CD4-positive, alpha-beta T cell treated with Interleukin-10 for 1 hour (primary cell): Measurements from ENCODE around the gene TP53BP2.
"Not testable (repeated sequence)": the region's sequence is repeated elsewhere in the genome, so short reads cannot be mapped to it uniquely, and the experiment has no call there.

ENCODE experiments used
- DNase-seq: peaks from one replicate; pipeline ENCODE4 v3.0.0-alpha.2; 2020

Gene TP53BP2

GRCh38 chr1:223849352-223850254 lies 3.9 kb upstream of the TP53BP2 start:
- DNase-seq = no peak

DNA sequence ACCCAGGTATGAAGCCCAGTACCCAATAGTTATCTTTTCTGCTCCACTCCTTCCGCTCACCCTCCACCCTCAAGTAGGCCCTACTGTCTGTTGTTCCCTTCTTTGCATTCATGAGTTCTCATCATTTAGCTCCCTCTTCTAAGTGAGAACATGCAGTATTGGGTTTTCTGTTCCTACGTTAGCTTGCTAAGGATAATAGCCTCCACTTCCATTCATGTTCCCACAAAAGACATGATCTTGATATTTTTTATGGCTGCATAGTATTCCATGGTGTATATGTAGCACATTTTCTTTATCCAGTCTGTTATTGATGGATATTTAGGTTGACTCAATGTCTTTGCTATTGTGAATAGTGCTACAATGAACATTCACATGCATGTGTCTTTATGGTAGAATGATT lies 2.8 kb upstream of the TP53BP2 start:
- DNase-seq = no peak

GRCh38 chr1:223847781-223848345 lies 2.1 kb upstream of the TP53BP2 start:
- DNase-seq = no peak

DNA sequence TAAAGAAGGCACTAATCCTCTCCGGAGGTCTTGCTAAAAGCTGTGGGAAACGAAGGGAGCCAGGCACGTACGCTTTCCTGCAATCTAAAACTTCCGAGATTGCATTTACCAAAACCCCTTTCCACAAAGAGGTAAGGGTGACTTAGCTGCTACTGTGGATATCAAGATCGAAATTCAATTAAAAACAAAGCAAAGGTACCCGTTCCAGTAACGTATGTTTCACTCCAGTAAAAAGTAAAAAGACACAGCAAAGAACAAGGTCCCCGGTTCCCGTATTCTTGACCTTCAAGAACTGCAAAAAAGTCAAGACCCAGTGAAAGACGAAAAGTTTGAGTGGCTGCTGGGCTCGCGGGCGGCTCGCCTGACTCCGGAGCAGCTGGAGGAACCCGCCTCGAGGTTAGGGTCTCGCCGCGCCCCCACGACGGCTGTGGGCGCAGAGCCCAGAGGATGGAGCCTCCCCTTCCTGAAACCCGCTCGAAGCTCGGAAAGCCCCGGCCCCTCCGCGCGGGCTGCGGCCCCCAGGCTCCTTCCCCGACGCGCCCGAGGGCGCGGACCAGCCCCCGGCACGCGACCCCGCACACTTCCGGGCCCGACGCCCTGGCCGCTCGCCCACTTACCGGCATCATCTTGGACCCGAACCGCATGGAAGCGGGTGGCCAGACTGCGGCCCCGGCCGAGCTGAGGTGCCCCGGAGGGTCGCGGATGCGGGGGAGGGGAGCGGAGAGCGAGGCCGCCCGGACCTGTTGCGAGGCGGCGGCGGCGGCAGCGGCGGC lies 524 bp downstream of the TP53BP2 start:
- peak; percentile 79 for DNase-seq

DNA sequence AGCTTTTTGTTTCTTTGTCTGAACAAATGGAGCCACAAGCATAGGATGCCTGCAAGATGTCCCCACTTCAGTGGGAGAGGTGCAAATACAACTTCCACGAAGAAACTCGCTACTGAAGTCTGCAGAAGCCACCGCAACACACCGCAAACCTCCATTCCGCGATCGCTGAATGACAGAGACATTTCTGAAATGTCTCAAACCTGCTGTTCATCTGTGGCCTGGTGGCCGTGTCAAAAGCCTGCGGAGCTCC lies 1.0 kb downstream of the TP53BP2 start:
- DNase-seq = peak; percentile 49

DNA sequence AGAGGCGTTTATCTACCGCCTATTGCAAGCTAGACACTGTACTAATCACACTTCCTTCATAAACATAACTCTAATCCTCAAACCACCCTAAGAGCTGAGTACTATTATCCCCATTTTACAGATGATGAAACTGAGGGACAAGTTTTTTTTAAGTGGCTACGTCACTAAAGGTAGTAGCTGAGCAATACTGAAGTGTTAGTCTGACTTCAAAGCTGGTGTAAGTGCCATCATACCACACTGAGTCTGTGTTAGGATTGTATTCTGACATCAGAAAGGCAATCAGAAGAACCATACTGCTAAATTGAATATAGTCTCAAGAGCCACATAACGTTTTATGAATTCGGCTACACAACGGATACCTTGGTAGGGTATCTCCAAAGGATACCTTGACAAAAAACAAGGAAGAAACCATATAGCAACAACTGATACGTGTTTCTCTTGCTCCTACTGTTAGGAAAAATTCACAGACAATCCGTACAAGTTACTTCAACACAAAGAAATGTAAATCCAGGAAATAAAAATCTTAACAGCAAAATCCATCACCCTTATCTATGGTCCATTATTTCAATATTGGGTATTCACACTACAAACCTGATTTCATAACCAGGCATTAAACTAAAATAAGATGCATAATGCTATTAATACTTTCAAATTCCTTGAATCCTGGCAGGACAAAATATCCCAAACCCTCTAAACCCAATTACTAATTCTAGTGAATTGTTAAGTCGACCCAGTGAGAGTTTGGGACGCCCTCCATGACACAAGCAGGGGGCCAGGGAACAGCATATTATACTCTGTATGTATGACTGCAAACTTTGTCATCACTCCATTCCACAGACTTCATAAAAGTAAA lies 1.6 kb downstream of the TP53BP2 start:
- peak; percentile 43 for DNase-seq

- DNase-seq = peak; percentile 22
Measured at GRCh38 chr1:223842784-223843183, 3.0 kb downstream of the TP53BP2 start.

DNA sequence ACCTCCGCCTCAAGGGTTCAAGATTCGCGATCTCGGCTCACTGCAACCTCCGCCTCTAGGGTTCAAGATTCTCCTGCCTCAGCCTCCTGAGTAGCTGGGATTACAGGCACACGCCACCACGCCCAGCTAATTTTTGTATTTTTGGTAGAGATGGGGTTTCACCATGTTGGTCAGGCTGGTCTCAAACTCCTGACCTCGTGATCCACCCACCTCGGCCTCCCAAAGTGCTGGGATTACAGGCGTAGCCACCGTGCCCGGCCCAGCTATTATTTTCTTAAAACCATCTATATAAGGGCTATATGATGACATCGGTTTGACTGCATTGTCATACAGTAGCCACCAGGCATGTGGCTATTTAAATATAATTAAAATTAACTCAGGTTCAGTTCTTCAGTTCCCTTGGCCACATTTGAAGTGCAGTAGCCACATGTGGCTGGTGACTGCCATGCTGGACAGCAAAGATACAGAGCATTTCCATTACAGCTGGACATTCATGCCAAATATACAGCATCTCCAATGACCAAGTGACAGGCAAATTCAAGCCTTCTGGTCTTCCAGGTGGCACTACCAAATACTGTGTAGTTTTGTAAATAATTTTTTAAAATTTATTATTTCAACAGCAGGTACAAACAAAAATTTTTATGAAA lies 3.6 kb downstream of the TP53BP2 start:
- DNase-seq = not testable (repeated sequence)

GRCh38 chr1:223840254-223840653 lies 5.5 kb downstream of the TP53BP2 start:
- no peak for DNase-seq

- no peak for DNase-seq
Measured at GRCh38 chr1:223838125-223838854, 7.5 kb downstream of the TP53BP2 start.

DNA sequence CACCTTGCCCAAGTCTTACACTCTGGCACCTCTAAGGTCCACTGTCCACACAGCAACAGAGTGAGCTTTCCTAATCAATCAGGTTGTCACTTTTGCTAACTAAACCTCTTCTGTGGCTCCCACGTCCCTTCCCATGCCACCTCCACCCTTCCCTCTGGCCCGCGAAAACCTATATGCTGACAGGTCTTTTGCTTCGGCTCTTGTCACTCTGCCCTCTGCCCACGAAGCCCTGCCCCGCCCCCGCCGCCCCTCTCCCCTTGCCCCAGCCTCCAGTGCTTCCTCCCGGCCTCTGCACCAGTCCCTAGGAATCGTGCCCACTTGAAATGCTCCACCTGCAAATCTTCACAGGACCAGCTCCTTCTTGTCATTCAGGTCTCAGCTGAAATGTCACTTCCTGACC lies 8.1 kb downstream of the TP53BP2 start:
- no peak for DNase-seq

- DNase-seq = no peak
Measured at GRCh38 chr1:223837206-223837605, 8.5 kb downstream of the TP53BP2 start.

DNA sequence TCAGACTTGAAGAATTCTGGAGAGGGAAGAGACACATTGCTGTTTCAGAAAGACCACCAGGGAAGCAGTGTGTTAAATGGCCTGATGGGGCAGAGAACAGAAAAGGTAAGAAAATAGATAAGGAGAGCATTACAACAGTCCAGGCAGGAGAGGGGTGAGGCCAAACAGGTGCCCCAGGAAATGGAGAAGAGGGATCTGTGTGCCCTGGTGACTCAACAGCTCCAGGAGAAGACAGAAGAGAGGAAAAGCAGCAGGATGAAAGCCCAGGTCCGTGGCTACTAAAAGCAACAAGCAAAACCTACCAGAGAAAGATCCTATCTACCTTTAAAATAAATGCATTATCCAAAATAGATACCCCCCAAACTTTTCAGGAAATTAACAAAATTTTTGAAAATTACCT lies 9.2 kb downstream of the TP53BP2 start:
- no peak for DNase-seq

DNA sequence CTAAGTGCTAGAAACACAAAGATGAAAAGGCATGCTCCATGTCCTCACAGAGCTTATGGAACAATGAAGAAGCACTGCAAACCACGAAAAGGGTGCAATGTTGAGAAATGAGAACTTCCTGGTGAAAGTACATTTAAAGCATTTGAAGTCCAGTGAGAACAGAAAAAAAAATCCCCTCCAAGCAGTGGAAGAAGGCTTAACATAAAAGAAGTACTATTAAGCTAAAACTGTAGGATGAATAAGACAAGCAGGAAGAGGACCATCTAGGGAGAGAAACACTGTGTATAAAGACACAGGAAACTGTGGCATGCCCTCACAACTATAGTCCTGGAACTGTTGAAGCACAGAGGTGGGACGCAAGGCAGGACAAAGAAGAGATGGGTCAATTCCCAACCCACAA lies 10.0 kb downstream of the TP53BP2 start:
- DNase-seq = no peak

- DNase-seq = no peak
Measured at GRCh38 chr1:223834660-223835263, 11.0 kb downstream of the TP53BP2 start.

DNA sequence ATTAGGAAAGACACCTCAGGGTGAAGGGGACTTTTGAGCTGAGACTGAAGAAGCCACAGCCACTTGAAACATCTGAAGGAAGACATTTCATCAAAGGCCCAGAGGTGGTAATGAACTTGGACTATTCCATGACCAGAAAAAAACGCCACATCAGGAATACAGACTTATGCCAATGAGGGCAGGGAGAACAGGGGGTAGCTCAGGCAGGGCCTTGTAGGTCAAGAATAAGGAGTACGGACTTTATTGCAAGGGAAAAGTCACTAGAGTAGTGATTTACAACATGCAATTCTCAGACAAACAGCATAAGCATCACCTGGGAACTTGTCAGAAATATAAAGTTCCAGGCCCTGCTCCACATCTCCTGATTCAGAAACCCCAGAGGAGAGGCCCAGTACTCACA lies 11.8 kb downstream of the TP53BP2 start:
- no peak for DNase-seq

DNA sequence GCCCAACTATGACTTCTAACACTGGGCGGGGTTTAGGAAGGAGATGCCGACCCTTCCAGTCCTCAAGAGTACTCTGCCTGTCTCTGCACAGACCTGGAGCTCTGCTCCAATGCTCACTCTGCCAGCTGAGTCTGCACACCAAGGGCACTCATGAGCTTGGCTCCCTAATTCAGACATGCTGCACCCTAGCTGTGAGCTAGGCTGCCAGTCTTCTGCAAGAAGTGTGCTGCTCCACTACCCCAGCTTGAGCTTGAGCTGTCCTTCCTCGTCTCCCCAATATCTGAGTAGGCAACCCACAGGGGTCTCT lies 13.2 kb downstream of the TP53BP2 start:
- DNase-seq = peak; percentile 28

- peak; percentile 46 for DNase-seq
Measured at GRCh38 chr1:223831755-223832636, 13.8 kb downstream of the TP53BP2 start.

DNA sequence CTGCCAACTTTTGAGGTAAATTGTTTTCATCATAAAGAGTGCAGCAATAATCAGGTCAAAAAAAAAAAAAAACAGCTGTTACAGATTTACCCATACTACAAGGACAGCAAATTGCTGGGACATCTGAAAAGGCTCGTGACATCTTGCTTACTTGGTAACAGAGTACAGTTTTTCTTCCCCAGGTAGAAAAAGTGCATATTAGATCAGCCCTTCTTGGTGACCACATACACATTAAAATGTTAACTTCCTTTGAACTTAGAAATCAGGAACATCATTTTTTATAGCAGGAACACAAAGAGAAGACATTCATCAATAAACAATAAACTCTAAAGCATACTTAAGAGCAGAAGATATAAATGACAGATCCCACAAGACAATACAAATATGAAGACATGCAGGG lies 16.1 kb downstream of the TP53BP2 start:
- no peak for DNase-seq

- DNase-seq = no peak
Measured at GRCh38 chr1:223828162-223828848, 17.4 kb downstream of the TP53BP2 start.
